Measurements from ENCODE around the gene SOS1.
"Not testable (repeated sequence)": the region's sequence is repeated elsewhere in the genome, so short reads cannot be mapped to it uniquely, and the experiment has no call there.

Gene SOS1

GRCh38 chr2:39139511-39140237 lies 18.8 kb upstream of the SOS1 start:
- H4K8ac ChIP-seq (ENCODE audit: low read length), result no peak overlapping the region
- H2BK15ac ChIP-seq (ENCODE audit: low read depth, poor library complexity, severe bottlenecking), result no peak overlapping the region
- no peak overlapping the region for H2BK120ac ChIP-seq (ENCODE audit: low read depth, low read length)
- H3K27me3 ChIP-seq (ENCODE audit: control insufficient read depth in 1 of 2, insufficient read depth in 1 of 2, low read length in 2 of 2), result no peaks in the 10 kb centered on the region
- H2AFZ ChIP-seq (ENCODE audit: low read depth, low read length), result no peak overlapping the region
- H3K4me1 ChIP-seq (ENCODE audit: control insufficient read depth, insufficient read depth, low read depth, low read length), result no peaks in the 10 kb centered on the region
- no peak overlapping the region for H2AK5ac ChIP-seq (ENCODE audit: low read length, severe bottlenecking)
- no peak overlapping the region for H3K9ac ChIP-seq (ENCODE audit: low read length)
- DNase-seq, result no peak
- no peak overlapping the region for H3K4ac ChIP-seq (ENCODE audit: low read depth in 1 of 2, low read length in 2 of 2)
- no peak overlapping the region for H3K27ac ChIP-seq (ENCODE audit: low read length, poor library complexity, severe bottlenecking)
- 60% methylated on average over 2 of the region's 2 CpGs for WGBS
- no peak overlapping the region for H3K14ac ChIP-seq (ENCODE audit: low read length in 2 of 2)
- H3K4me3 ChIP-seq (ENCODE audit: insufficient read depth in 1 of 2, low read depth in 1 of 2, low read length in 2 of 2), result no peak overlapping the region
- no peak overlapping the region for H2BK12ac ChIP-seq (ENCODE audit: low read length in 2 of 2)
- H3K4me2 ChIP-seq (ENCODE audit: low read length, poor library complexity, severe bottlenecking), result no peak overlapping the region
- no peak overlapping the region for H2BK5ac ChIP-seq (ENCODE audit: low read depth, low read length, poor library complexity, severe bottlenecking)
- no peak overlapping the region for H4K91ac ChIP-seq (ENCODE audit: low read length)
- no peak overlapping the region for H3K18ac ChIP-seq (ENCODE audit: low read depth in 1 of 2, low read length in 2 of 2)
- H3K79me1 ChIP-seq (replicated peaks; ENCODE audit: low read length, poor library complexity, severe bottlenecking), result no peaks in the 10 kb centered on the region
- H3K36me3 ChIP-seq (ENCODE audit: control insufficient read depth in 1 of 2, insufficient read depth in 2 of 2, low read depth in 1 of 2, low read length in 2 of 2), result no peaks in the 10 kb centered on the region
- no peaks in the 10 kb centered on the region for H3K9me3 ChIP-seq (ENCODE audit: control insufficient read depth, low read length)
- no peak overlapping the region for H3K23ac ChIP-seq (ENCODE audit: low read length in 2 of 2)

- H3K18ac ChIP-seq (ENCODE audit: low read depth in 1 of 2, low read length in 2 of 2), result no peak overlapping the region
- 92% methylated on average over 8 of the region's 8 CpGs for WGBS
- H2BK120ac ChIP-seq (ENCODE audit: low read depth, low read length), result no peak overlapping the region
- no peaks in the 10 kb centered on the region for H3K36me3 ChIP-seq (ENCODE audit: control insufficient read depth in 1 of 2, insufficient read depth in 2 of 2, low read depth in 1 of 2, low read length in 2 of 2)
- H2AK5ac ChIP-seq (ENCODE audit: low read length, severe bottlenecking), result no peak overlapping the region
- no peaks in the 10 kb centered on the region for H3K4me1 ChIP-seq (ENCODE audit: control insufficient read depth, insufficient read depth, low read depth, low read length)
- H4K8ac ChIP-seq (ENCODE audit: low read length), result no peak overlapping the region
- no peak overlapping the region for H3K9ac ChIP-seq (ENCODE audit: low read length)
- no peak overlapping the region for H3K27ac ChIP-seq (ENCODE audit: low read length, poor library complexity, severe bottlenecking)
- H3K4me2 ChIP-seq (ENCODE audit: low read length, poor library complexity, severe bottlenecking), result no peak overlapping the region
- H2BK5ac ChIP-seq (ENCODE audit: low read depth, low read length, poor library complexity, severe bottlenecking), result no peak overlapping the region
- no peaks in the 10 kb centered on the region for H3K27me3 ChIP-seq (ENCODE audit: control insufficient read depth in 1 of 2, insufficient read depth in 1 of 2, low read length in 2 of 2)
- H3K14ac ChIP-seq (ENCODE audit: low read length in 2 of 2), result no peak overlapping the region
- no peak overlapping the region for H2AFZ ChIP-seq (ENCODE audit: low read depth, low read length)
- H3K4ac ChIP-seq (ENCODE audit: low read depth in 1 of 2, low read length in 2 of 2), result no peak overlapping the region
- H3K4me3 ChIP-seq (ENCODE audit: insufficient read depth in 1 of 2, low read depth in 1 of 2, low read length in 2 of 2), result no peak overlapping the region
- no peaks in the 10 kb centered on the region for H3K79me1 ChIP-seq (replicated peaks; ENCODE audit: low read length, poor library complexity, severe bottlenecking)
- H2BK15ac ChIP-seq (ENCODE audit: low read depth, poor library complexity, severe bottlenecking), result no peak overlapping the region
- H4K91ac ChIP-seq (ENCODE audit: low read length), result no peak overlapping the region
- no peak overlapping the region for H2BK12ac ChIP-seq (ENCODE audit: low read length in 2 of 2)
- H3K9me3 ChIP-seq (ENCODE audit: control insufficient read depth, low read length), result no peaks in the 10 kb centered on the region
- no peak overlapping the region for H3K23ac ChIP-seq (ENCODE audit: low read length in 2 of 2)
- DNase-seq, result no peak
Measured at GRCh38 chr2:39138837-39139211, 18.0 kb upstream of the SOS1 start.

- not testable (repeated sequence) for H2BK15ac ChIP-seq (ENCODE audit: low read depth, poor library complexity, severe bottlenecking); H3K4me1 ChIP-seq (ENCODE audit: control insufficient read depth, insufficient read depth, low read depth, low read length); H3K36me3 ChIP-seq (ENCODE audit: control insufficient read depth in 1 of 2, insufficient read depth in 2 of 2, low read depth in 1 of 2, low read length in 2 of 2); H2AK5ac ChIP-seq (ENCODE audit: low read length, severe bottlenecking); H3K27me3 ChIP-seq (ENCODE audit: control insufficient read depth in 1 of 2, insufficient read depth in 1 of 2, low read length in 2 of 2); H3K79me1 ChIP-seq (replicated peaks; ENCODE audit: low read length, poor library complexity, severe bottlenecking); H3K14ac ChIP-seq (ENCODE audit: low read length in 2 of 2); H3K18ac ChIP-seq (ENCODE audit: low read depth in 1 of 2, low read length in 2 of 2); H2AFZ ChIP-seq (ENCODE audit: low read depth, low read length); H2BK120ac ChIP-seq (ENCODE audit: low read depth, low read length); H3K4ac ChIP-seq (ENCODE audit: low read depth in 1 of 2, low read length in 2 of 2); H3K4me3 ChIP-seq (ENCODE audit: insufficient read depth in 1 of 2, low read depth in 1 of 2, low read length in 2 of 2); H2BK5ac ChIP-seq (ENCODE audit: low read depth, low read length, poor library complexity, severe bottlenecking); H3K23ac ChIP-seq (ENCODE audit: low read length in 2 of 2); DNase-seq; H2BK12ac ChIP-seq (ENCODE audit: low read length in 2 of 2); H3K4me2 ChIP-seq (ENCODE audit: low read length, poor library complexity, severe bottlenecking); H4K91ac ChIP-seq (ENCODE audit: low read length); H4K8ac ChIP-seq (ENCODE audit: low read length); H3K9me3 ChIP-seq (ENCODE audit: control insufficient read depth, low read length); H3K27ac ChIP-seq (ENCODE audit: low read length, poor library complexity, severe bottlenecking); H3K9ac ChIP-seq (ENCODE audit: low read length)
- WGBS, result 95% methylated on average over 15 of the region's 18 CpGs
Measured at GRCh38 chr2:39138187-39138836, 17.5 kb upstream of the SOS1 start.

GRCh38 chr2:39136799-39137198 lies 15.9 kb upstream of the SOS1 start:
- no peaks in the 10 kb centered on the region for H3K27me3 ChIP-seq (ENCODE audit: control insufficient read depth in 1 of 2, insufficient read depth in 1 of 2, low read length in 2 of 2)
- no peak overlapping the region for H3K23ac ChIP-seq (ENCODE audit: low read length in 2 of 2)
- WGBS, result 100% methylated on average over 1 of the region's 5 CpGs

More at GRCh38 chr2:39136799-39137198, 15.9 kb upstream of the SOS1 start:
- H3K4me1 ChIP-seq (ENCODE audit: control insufficient read depth, insufficient read depth, low read depth, low read length), result no peaks in the 10 kb centered on the region
- no peak overlapping the region for H2BK12ac ChIP-seq (ENCODE audit: low read length in 2 of 2)
- DNase-seq, result no peak
- H2AFZ ChIP-seq (ENCODE audit: low read depth, low read length), result no peak overlapping the region
- H3K9ac ChIP-seq (ENCODE audit: low read length), result no peak overlapping the region
- no peak overlapping the region for H3K27ac ChIP-seq (ENCODE audit: low read length, poor library complexity, severe bottlenecking)
- no peak overlapping the region for H4K91ac ChIP-seq (ENCODE audit: low read length)
- no peak overlapping the region for H3K14ac ChIP-seq (ENCODE audit: low read length in 2 of 2)
- H2AK5ac ChIP-seq (ENCODE audit: low read length, severe bottlenecking), result no peak overlapping the region
- H2BK5ac ChIP-seq (ENCODE audit: low read depth, low read length, poor library complexity, severe bottlenecking), result no peak overlapping the region
- no peak overlapping the region for H2BK120ac ChIP-seq (ENCODE audit: low read depth, low read length)
- no peak overlapping the region for H3K4me2 ChIP-seq (ENCODE audit: low read length, poor library complexity, severe bottlenecking)
- no peaks in the 10 kb centered on the region for H3K36me3 ChIP-seq (ENCODE audit: control insufficient read depth in 1 of 2, insufficient read depth in 2 of 2, low read depth in 1 of 2, low read length in 2 of 2)
- no peak overlapping the region for H3K18ac ChIP-seq (ENCODE audit: low read depth in 1 of 2, low read length in 2 of 2)
- no peak overlapping the region for H3K4ac ChIP-seq (ENCODE audit: low read depth in 1 of 2, low read length in 2 of 2)
- no peak overlapping the region for H3K4me3 ChIP-seq (ENCODE audit: insufficient read depth in 1 of 2, low read depth in 1 of 2, low read length in 2 of 2)
- no peak overlapping the region for H4K8ac ChIP-seq (ENCODE audit: low read length)
- no peak overlapping the region for H2BK15ac ChIP-seq (ENCODE audit: low read depth, poor library complexity, severe bottlenecking)
- no peaks in the 10 kb centered on the region for H3K79me1 ChIP-seq (replicated peaks; ENCODE audit: low read length, poor library complexity, severe bottlenecking)
- no peaks in the 10 kb centered on the region for H3K9me3 ChIP-seq (ENCODE audit: control insufficient read depth, low read length)
